CD4-positive, alpha-beta T cell treated with Interleukin-4 for 1 hour (primary cell): Measurements from ENCODE around the gene MRC2.

Source experiments
- DNase-seq, 2 donors: peaks; one replicate each; pipeline ENCODE4 v3.0.0-alpha.2; 2020 to 2022

MRC2 gene

GRCh38 chr17:62631936-62632924, 4.8 kb downstream of the MRC2 start:
- no peak for DNase-seq

GRCh38 chr17:62637809-62638208, 10.3 kb downstream of the MRC2 start:
- no peak for DNase-seq

GRCh38 chr17:62641153-62641552, 13.7 kb downstream of the MRC2 start:
- no peak for DNase-seq

GRCh38 chr17:62641951-62642350, 14.5 kb downstream of the MRC2 start:
- DNase-seq: no peak

GRCh38 chr17:62643496-62643895, 16.0 kb downstream of the MRC2 start:
- no peak for DNase-seq

- DNase-seq: no peak
Measured at GRCh38 chr17:62644487-62645173, 17.2 kb downstream of the MRC2 start.

- DNase-seq: no peak
Measured at GRCh38 chr17:62648251-62648955, 20.9 kb downstream of the MRC2 start.

GRCh38 chr17:62648956-62649294, 21.5 kb downstream of the MRC2 start:
- no peak for DNase-seq

GRCh38 chr17:62649570-62649969, 22.1 kb downstream of the MRC2 start:
- DNase-seq: no peak

GRCh38 chr17:62650587-62650986, 23.1 kb downstream of the MRC2 start:
- DNase-seq: no peak

- peak; percentile 32 to 35 for DNase-seq
Measured at GRCh38 chr17:62652251-62653001, 25.0 kb downstream of the MRC2 start.

- DNase-seq: peak; percentile 51 to 59
Measured at GRCh38 chr17:62653002-62653825, 25.7 kb downstream of the MRC2 start.

GRCh38 chr17:62653826-62654761, 26.6 kb downstream of the MRC2 start:
- DNase-seq: no peak

GRCh38 chr17:62655656-62656055, 28.2 kb downstream of the MRC2 start:
- no peak for DNase-seq

- no peak for DNase-seq
Measured at GRCh38 chr17:62656446-62656845, 29.0 kb downstream of the MRC2 start.

GRCh38 chr17:62657145-62657665, 29.7 kb downstream of the MRC2 start:
- DNase-seq: no peak

- no peak for DNase-seq
Measured at GRCh38 chr17:62657690-62658089, 30.2 kb downstream of the MRC2 start.

- DNase-seq: no peak
Measured at GRCh38 chr17:62658136-62658920, 30.9 kb downstream of the MRC2 start.

GRCh38 chr17:62660629-62661118, 33.2 kb downstream of the MRC2 start:
- DNase-seq: no peak
